Spleen (tissue), 7 donors: ENCODE data around the gene SLAIN2.

ENCODE experiments used
- POLR2AphosphoS5 ChIP-seq, 3 donors: sonication (generic); formaldehyde crosslinking; IDR thresholded peaks; one replicate each; pipeline ENCODE4 v1.5.1; 2017; ENCODE audit warnings: antibody characterized with exemption in 3 of 3
- TF ChIP-seq, protein P1 (sequence below), 11 experiments: fragments of 200-600 bp in 7 of 11; fragments of 450-650 bp in 4 of 11; sonication (generic) in 4 of 11; IDR thresholded peaks in 8 of 11; conservative IDR thresholded peaks in 3 of 11; 1 replicate in 7 of 11; 2 replicates in 4 of 11; pipeline versions ENCODE4 v1.4.0 to v1.8.0; 2016 to 2021; ENCODE audit warnings: antibody characterized with exemption in 11 of 11, inconsistent platforms in 4 of 11, mild to moderate bottlenecking in 1 of 11
- donor health status: DM: no; HTN: no; CAD: no; lungs with moderate emphysema.
- donor health status: DM: no; HTN: no; CAD: no.
- donor health status: DM: no; HTN: no; CAD: no.

DNA sequence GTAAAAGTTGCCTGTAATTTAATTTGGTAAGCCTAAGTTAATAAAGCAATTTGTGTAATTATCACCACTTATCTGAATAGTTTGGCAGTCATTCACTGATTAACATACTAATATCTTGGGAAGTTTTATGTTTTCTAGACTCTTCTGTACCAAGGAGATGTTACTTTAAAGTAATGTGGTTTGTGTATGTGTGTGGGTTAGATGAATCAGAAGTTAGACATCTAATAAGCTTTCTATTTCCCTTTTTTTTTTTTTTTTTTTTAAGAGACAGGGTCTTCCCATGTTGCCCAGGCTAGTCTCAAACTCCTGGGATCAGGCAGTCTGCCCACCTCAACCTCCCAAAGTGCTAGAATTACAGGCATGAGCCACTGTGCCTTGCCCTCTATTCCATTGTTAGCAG is 5.3 kb downstream of the SLAIN2 start:
- TF ChIP-seq, protein P1, sequence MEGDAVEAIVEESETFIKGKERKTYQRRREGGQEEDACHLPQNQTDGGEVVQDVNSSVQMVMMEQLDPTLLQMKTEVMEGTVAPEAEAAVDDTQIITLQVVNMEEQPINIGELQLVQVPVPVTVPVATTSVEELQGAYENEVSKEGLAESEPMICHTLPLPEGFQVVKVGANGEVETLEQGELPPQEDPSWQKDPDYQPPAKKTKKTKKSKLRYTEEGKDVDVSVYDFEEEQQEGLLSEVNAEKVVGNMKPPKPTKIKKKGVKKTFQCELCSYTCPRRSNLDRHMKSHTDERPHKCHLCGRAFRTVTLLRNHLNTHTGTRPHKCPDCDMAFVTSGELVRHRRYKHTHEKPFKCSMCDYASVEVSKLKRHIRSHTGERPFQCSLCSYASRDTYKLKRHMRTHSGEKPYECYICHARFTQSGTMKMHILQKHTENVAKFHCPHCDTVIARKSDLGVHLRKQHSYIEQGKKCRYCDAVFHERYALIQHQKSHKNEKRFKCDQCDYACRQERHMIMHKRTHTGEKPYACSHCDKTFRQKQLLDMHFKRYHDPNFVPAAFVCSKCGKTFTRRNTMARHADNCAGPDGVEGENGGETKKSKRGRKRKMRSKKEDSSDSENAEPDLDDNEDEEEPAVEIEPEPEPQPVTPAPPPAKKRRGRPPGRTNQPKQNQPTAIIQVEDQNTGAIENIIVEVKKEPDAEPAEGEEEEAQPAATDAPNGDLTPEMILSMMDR (IDR thresholded peaks at IDR 0.05 in 8 of 11, conservative IDR thresholded peaks at IDR 0.05 in 3 of 11), result no peak
- no peak for TF ChIP-seq POLR2AphosphoS5 (IDR thresholded peaks at IDR 0.05)
